ENCODE data around the gene ZFP92.

DNA sequence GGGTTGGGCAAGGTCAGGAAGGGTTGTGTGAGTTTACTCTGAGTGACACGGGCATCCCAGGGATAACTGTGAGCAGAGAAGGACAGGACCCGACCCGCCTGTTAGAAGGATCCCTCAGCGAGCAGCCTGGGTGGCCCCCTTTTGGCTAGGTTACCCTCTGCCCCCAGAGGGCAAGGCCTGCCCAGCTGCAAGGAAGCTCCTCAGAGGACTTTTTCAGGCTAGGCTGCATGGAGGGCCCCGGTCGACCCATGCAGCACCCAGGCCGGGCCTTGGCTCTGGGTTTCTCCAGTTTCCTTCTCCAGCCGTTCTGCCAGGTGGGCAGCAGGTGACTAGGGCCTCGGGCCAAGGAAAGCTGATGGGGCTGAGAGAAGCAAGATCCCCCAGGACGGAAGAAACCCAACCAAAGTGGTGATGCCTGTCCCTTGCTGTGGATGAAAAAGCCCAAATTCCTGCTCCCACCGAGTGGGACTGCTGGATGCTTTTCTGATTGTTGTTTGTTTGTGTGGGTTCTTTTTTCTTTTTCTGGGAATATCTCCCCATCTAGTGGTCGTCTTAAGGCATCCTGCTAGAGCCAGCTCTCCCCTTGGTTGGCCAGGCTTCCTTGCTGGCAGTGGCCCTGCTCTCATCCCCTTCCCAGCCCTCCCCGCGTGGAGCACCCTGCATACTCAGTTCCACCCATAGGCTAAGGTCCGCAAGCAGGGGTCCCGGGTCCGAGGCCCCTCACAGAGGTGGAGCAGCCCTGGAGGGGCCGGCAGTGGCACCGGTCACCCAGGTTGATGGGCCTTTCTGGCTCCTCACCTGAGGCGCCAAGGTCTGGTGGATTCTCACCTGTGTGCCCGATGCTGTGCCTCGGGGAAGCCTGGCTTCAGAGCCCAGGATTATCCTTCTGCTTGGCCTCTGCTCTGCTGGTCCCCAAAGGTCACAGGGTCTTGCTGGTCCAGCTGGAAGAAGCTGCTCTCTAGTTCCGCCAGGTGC, 1.8 kb downstream of the ZFP92 start:
- TF ChIP-seq, protein P1, sequence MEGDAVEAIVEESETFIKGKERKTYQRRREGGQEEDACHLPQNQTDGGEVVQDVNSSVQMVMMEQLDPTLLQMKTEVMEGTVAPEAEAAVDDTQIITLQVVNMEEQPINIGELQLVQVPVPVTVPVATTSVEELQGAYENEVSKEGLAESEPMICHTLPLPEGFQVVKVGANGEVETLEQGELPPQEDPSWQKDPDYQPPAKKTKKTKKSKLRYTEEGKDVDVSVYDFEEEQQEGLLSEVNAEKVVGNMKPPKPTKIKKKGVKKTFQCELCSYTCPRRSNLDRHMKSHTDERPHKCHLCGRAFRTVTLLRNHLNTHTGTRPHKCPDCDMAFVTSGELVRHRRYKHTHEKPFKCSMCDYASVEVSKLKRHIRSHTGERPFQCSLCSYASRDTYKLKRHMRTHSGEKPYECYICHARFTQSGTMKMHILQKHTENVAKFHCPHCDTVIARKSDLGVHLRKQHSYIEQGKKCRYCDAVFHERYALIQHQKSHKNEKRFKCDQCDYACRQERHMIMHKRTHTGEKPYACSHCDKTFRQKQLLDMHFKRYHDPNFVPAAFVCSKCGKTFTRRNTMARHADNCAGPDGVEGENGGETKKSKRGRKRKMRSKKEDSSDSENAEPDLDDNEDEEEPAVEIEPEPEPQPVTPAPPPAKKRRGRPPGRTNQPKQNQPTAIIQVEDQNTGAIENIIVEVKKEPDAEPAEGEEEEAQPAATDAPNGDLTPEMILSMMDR (IDR thresholded peaks at IDR 0.05), result peak in 2 of 4 experiments; percentile 7 to 28
- TF ChIP-seq POLR2A (IDR thresholded peaks at IDR 0.05), result no peak
